Measurements from ENCODE around the gene UBXN11. TPM values are rescaled to one million over a fixed set of nuclear protein-coding genes. Genes with fewer than 3 reads are reported as not detected.

The UBXN11 gene
- total and polyA plus RNA-seq, 2 of the 13 experiments (the other 11 are each of a cell fraction or from before 2014, with no cell fraction given): 9.3 to 10.4 TPM

GRCh38 chr1:26306290-26307229 is at the start of gene UBXN11 (continued):
- TF ChIP-seq ZNF317 (CRISPR knock-in tag; IDR thresholded peaks at IDR 0.05) (no peak), ZNF567 (CRISPR knock-in tag; IDR thresholded peaks at IDR 0.05; ENCODE audit: borderline replicate concordance) (0 out of 2 replicates have a peak, but pooled peaks have one; percentile 50), ATF7 (IDR thresholded peaks at IDR 0.05) (no peak), ATF7 (CRISPR knock-in tag; IDR thresholded peaks at IDR 0.05) (no peak), ZNF775 (CRISPR knock-in tag; IDR thresholded peaks at IDR 0.05; ENCODE audit: borderline replicate concordance) (no peak), ZNF230 (CRISPR knock-in tag; IDR thresholded peaks at IDR 0.05) (0 out of 2 replicates have a peak, but pooled peaks have one; percentile 80), ZNF619 (CRISPR knock-in tag; IDR thresholded peaks at IDR 0.05) (peak; percentile 32; the same call in 1 of the 2 replicates), ZNF251 (CRISPR knock-in tag; IDR thresholded peaks at IDR 0.05) (no peak), BRD4 (CRISPR knock-in tag; IDR thresholded peaks at IDR 0.05) (no peak), ZBTB7B (CRISPR knock-in tag; IDR thresholded peaks at IDR 0.05) (no peak), ZNF34 (CRISPR knock-in tag; IDR thresholded peaks at IDR 0.05; ENCODE audit: borderline replicate concordance) (0 out of 2 replicates have a peak, but pooled peaks have one; percentile 38), CREM (IDR thresholded peaks at IDR 0.05) (no peak), CREM (CRISPR knock-in tag; IDR thresholded peaks at IDR 0.05) (no peak), RBFOX2 (IDR thresholded peaks at IDR 0.05; ENCODE audit: low read depth, low read length) (peak; percentile 42; the same call in 1 of the 2 replicates), ZNF513 (CRISPR knock-in tag; conservative IDR thresholded peaks at IDR 0.05) (no peak), FOXK1 (CRISPR knock-in tag; IDR thresholded peaks at IDR 0.05; ENCODE audit: borderline replicate concordance, low read depth) (peak; percentile 63; the same call in 1 of the 2 replicates), ARID2 (CRISPR knock-in tag; IDR thresholded peaks at IDR 0.05; ENCODE audit: borderline replicate concordance) (no peak), SIN3B (IDR thresholded peaks at IDR 0.05; ENCODE audit: low read length) (peak; percentile 80; the same call in 1 of the 2 replicates), ZNF430 (CRISPR knock-in tag; IDR thresholded peaks at IDR 0.05) (peak; percentile 57; the same call in 1 of the 2 replicates), NFYC (CRISPR knock-in tag; IDR thresholded peaks at IDR 0.05) (peak; percentile 86), LCORL (IDR thresholded peaks at IDR 0.05) (no peak), LCORL (CRISPR knock-in tag; IDR thresholded peaks at IDR 0.05) (no peak), NR3C1 (CRISPR knock-in tag; IDR thresholded peaks at IDR 0.05) (no peak), MYC (CRISPR knock-in tag; IDR thresholded peaks at IDR 0.05; ENCODE audit: borderline replicate concordance) (peak; percentile 41; the same call in 1 of the 2 replicates), HOXA7 (CRISPR knock-in tag; IDR thresholded peaks at IDR 0.05) (no peak)
- TF ChIP-seq, protein P1, sequence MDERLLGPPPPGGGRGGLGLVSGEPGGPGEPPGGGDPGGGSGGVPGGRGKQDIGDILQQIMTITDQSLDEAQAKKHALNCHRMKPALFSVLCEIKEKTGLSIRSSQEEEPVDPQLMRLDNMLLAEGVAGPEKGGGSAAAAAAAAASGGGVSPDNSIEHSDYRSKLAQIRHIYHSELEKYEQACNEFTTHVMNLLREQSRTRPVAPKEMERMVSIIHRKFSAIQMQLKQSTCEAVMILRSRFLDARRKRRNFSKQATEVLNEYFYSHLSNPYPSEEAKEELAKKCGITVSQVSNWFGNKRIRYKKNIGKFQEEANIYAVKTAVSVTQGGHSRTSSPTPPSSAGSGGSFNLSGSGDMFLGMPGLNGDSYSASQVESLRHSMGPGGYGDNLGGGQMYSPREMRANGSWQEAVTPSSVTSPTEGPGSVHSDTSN (CRISPR knock-in tag; IDR thresholded peaks at IDR 0.05): no peak
- TF ChIP-seq, protein P2, sequence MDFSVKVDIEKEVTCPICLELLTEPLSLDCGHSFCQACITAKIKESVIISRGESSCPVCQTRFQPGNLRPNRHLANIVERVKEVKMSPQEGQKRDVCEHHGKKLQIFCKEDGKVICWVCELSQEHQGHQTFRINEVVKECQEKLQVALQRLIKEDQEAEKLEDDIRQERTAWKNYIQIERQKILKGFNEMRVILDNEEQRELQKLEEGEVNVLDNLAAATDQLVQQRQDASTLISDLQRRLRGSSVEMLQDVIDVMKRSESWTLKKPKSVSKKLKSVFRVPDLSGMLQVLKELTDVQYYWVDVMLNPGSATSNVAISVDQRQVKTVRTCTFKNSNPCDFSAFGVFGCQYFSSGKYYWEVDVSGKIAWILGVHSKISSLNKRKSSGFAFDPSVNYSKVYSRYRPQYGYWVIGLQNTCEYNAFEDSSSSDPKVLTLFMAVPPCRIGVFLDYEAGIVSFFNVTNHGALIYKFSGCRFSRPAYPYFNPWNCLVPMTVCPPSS (IDR thresholded peaks at IDR 0.05): no peak
